GM19468 (cell line): ENCODE data around the gene ATP2C1.
"Not testable (repeated sequence)": the region's sequence is repeated elsewhere in the genome, so short reads cannot be mapped to it uniquely, and the experiment has no call there.

Experiments
- ATAC-seq: cut with Tn5 transposase; IDR thresholded peaks from one replicate; pipeline ENCODE4 v1.9.1; 2021; ENCODE audit warnings: mild to moderate bottlenecking, moderate library complexity, moderate number of reproducible peaks; ENCODE audit not compliant: unreplicated experiment; ENCODE audit errors: extremely low read depth

ATP2C1 gene

DNA sequence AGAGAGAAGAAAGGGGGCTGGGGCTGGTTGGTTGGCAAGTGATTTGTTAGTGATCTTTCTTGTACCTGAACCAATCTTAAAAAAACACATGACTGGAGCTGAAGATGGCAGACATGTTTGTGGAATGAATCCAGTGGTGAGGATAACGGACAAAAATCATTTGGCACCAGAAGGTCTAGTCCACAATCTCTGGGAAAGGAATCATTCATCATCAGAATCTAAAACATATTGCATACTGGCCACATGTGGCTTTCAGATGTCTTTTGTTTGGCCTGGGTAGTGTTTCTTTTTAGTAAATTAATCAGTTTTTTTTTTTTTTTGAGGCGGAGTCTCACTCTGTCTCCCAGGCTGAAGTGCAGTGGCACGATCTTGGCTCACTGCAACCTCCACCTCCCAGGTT, 137.8 kb downstream of the ATP2C1 start:
- ATAC-seq: no peak

DNA sequence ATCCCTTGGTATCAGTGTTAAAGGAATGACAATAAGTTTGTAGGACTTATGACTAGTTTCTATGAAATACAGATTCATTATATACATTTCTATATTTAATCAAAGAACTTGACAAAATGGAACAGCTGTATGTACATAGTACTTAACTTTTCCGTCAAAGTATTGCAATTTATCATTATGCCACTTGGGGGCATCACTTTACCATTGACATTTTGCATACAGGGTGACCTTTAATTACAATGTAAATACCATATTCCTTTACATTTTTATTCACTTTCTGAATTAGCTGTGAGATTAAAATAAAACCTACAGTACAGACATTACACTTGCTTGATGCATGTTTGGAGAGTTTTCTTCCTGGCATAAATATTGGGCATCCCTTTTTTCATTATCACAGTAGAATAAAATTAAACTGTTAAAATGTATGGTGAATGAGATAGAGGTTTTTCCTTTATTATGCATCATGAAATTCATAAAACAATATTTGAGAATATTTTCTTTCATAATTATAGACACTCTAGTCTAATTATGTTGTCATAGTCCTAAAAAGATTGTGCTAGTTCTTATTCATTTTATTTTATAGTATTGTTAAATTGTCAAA, 139.7 kb downstream of the ATP2C1 start:
- ATAC-seq: no peak

DNA sequence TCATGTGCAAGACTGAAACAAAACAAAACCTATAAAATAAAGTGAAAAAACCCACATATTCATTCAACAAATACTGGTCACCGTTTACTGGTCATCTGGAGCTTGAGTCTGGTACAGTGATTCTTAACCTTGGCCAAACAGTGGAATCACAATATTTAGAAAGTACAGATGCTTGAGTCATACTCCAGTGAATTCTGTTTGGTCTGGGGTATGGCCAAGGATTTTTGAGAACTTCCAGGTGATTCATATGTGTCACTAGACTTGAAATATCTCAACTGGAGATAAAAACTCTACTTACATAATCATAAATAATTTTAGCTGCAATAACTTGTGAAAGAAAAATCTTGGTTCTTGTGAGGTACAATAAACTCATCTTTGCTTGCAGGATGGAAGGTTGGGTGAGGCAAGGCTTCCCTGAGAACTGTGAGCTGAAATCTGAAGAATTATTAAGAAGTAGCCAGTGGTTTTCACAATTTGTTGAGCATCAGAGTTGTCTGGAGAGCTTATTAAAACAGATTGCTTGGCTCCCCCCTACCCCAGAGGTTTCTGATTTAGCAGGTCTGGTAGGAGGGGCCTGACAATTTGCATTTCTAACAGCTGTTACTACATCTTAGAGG, 142.4 kb downstream of the ATP2C1 start:
- no peak for ATAC-seq

DNA sequence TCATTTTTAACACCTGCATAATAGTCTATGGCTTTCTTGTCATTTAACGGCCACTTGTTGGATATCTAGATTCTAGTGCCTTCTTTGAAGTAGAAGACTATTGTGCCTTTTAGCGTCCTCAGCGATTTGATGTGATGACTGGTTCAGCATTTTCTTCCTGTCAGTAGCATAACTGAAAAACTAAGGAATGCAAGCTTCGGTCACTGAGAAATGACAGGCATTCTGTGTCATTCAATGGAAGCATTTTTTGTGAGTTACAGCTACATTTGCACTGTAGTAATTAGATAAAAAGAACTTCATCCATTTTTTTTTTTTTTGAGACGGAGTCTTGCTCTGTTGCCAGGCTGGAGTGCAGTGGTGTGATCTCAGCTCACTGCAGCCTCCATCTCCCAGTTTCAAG, 143.1 kb downstream of the ATP2C1 start:
- ATAC-seq: no peak

DNA sequence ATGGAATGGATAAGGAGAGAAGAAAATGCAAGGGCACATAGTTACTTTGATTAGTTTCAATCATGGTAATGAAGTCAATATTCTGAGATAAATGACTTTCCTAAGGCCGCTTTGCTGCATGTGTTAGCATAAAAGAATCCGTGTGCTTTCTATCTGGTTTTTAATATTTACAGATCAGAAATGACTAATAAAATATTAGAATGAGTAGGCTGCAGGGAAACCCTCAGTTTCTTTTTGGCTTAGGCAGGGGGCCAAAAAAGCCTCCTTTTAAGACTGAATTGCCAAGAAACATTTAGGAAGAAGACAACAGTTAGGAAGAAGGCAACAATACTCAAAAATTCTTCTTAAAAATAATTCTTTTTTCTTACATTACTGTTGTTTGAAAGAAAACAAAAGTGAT, 144.4 kb downstream of the ATP2C1 start:
- ATAC-seq: no peak

DNA sequence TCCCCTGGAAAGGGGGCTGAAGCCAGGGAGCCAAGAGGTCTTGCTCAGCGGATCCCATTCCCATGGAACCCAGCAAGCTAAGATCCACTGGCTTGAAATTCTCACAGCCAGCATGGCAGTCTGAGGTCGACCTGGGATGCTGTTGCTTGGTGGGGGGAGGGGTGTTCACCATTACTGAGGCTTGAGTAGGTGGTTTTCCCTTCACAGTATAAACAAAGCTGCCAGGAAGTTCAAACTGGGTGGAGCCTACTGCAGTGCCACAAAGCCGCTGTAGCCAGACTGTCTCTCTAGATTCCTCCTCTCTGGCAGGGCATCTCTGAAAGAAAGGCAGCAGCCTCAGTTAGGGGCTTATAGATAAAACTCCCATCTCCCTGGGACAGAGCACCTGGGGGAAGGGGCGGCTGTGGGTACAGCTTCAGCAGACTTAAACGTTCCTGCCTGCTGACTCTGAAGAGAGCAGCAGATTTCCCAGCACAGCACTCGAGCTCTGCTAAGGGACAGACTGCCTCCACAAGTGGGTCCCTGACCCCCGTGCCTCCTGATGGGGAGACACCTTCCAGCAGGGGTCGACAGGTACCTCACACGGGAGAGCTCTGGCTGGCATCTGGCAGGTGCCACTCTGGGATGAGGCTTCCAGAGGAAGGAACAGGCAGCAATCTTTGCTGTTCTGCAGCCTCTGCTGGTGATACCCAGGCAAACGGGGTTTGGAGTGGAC, 148.5 kb downstream of the ATP2C1 start:
- ATAC-seq: not testable (repeated sequence)

DNA sequence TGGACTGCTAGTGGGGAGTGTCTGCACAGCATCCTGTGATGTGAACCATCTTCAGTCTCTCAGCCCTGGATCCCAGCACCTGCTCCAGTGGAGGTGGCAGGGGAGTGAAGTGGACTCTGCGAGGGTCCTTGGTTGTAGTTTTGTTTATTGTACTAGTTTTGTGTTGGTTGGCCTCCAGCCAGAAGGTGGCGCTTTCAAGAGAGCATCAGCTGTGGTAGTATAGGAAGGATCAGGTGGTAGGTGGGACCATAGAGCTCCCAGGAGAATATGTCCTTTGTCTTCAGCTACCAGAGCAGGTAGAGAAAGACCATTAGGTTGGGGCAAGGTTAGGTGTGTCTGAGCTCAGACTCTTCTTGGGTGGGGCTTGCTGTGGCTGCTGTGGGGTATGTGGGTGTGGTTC, 153.7 kb downstream of the ATP2C1 start:
- ATAC-seq: no peak

DNA sequence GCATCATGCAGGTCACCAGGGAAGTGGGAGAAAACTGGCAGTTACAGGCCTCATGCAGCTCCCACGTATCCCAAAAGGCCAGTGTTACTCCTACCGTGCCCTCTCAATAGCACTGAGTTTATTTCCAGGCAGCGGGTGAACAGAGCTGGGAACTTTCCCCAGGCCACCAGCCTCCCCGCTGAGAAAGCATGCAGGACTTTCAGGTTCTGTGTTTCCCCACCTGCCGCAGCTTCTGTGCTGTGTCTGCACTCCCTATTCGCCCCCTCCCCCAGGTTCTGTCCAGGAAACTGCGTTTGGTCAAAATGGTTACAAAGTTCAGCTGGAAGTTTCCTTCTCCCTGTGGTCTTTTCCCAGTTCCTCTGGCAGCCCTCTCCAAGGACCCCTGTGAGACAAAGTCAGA, 154.1 kb downstream of the ATP2C1 start:
- ATAC-seq: no peak

DNA sequence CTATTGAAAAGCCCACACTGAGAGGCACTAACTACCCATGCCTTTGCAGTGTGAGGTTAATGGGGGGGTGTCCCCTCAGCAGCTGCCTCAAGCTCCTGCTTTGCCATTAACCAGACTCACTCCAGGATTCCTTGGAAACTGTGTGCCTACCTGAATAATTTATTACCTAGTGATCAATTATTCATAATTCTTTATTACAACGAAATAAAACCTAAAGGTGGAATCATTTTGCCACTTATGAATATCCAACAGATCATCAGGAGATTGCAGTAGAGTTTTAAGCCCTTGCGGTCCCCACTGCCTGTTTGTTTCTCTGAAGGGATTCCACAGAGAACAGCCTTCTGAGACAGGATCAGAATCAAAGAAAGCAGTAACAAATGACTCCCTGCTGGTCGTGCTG, 156.1 kb downstream of the ATP2C1 start:
- ATAC-seq: no peak

DNA sequence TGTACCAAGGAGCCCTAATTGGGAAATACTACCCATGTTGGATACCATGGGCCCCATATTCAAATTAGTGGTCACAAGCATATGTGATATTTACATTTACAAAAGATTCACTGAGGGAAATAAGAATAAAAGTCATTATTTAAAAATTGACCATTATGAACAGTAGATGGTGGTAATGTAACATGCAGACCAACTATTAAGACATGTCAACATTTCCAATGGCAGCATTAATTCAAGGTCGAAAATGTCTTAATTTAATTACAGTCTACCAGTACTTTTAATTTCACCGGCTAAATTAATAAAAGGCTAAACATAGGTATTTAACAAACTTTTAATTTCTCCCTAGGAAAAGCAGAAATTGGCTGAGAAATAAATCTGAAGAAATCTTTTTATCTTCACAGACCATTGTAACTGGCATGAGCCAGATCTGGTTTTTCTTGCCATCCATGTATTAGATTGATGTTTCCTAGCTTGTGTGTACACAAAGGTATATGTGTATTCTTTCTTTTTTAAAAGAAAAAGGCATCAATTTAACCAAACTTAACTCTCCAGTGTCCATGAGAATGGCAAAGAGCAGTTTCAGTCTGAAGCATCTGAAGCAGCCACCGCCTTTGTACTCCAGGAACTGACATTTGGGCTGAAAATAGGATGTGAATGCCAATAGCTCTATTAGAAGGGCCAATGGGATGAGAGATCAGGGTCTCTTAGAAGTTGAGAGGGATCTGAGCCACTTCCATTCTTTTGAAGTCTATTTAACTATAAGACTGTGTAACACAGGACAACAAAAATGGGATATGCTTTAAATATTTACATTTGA, 159.4 kb downstream of the ATP2C1 start:
- no peak for ATAC-seq
